RKO (cell line): ENCODE results near the gene CSF3.

Source experiments
- DNase-seq: peaks from one replicate; pipeline ENCODE4 v3.0.0-alpha.2; 2016; ENCODE audit warnings: low spot score

CSF3 gene

DNA sequence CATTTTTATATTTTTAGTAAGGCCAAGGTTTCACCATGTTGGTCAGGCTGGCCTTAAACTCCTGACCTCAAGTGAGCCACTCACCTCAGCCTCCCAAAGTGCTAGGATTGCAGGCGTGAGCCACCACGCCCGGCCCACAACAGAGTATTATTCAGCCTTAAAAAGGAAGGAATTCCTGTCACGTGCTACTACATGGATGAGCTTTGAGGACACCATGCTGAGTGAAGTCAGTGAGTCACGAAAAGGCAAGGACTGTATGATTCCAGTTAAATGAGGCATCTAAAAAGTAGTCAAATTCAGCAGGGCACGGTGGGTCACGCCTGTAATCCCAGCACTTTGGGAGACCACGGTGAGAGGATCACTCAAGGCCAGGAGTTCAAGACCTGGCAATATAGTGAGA, 9.7 kb downstream of the CSF3 start:
- DNase-seq: no peak

DNA sequence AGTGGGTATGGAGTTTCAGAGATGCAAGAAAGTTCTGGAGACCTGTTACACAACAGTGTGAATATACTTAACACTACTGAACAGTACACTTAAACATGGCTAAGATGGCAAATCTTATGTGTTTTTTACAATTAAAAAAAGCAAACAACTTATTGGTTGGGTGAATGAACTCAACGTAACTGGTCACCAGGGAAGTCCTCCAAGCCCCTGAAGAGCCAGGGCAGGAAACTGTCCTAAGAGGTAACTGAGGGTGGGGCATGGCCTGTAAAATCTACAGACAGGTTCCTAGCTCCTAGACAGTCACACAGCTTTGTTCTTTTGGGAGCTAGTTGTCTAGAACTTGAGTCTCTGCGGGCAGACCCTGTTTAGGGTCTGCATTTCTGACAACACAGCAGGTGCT, 10.3 kb downstream of the CSF3 start:
- no peak for DNase-seq

DNA sequence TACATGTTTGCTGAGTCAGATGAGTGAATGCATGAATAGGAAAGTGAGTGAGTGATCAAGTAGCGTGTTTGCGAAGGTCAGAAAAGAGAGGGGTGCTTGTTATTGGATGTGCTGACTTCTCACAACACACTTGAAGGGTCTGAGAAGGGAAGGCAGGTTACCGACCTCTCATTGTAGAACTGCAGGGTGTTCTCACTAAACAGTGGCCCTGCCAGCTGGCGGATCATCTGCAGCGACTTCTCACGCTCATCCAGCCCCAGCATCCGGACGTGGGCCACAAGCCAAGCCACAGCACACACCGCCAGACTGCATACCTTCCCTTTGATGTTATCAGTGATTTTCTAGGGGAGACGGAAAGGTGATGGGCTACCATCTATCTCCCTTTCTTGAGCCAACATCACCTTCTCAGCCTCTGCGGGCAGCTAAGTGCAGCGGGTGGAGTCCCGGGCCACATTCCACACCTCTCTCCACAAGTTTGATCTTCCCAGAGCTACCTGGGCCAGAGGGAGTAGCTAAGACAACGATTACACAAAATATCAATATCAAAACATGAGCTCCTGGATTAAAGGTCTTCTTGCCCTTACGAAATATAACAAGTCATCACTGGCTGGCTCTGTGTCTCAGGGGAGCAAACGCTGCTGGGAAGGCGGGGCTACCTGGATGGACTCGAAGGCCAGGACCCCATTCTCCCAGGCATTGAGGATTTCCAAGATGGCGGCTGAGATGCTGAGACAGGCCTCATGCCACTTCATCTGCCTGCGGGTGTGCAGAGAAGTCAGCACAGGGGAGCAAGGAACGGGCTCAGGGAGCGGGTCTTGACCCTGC, 11.0 kb downstream of the CSF3 start:
- no peak for DNase-seq

DNA sequence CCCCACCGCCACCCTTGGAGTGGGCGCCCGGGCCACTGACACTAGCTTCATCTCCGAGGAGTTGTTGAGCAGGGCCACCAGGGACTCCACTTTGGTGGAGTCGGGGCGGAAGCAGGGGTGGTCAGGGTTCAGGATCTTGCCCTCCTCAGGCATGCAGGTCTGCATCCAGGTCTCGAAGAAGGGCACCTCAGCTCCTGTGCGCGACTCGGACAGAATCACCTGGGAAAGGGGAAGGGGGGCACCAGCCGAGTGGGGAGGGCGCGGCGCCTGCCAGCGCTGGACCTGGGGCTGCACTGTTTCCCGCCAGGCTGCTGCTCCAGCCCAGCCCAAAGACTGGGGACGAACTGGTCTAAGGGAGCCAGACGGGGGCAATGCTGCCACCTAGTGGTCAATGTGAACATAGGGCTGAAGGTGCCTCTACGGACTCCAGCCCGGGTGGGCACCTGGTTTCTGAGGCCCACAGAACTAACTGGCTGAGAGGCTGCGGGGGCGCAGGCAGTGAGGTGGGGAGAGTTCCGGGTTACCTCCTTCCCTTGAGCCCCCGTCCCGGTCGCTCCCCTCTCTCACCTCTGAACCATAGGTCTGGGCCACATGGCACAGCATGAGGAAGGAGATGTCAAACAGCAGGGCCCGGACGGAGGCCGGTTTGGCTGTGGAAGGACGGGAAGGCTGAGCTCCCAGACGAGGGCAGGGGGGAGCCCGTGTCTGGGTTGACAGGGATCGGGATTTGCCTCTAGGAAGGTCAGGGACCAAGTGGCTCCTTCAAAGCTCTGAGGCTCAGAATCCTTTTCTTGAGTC, 11.8 kb downstream of the CSF3 start:
- DNase-seq: peak; percentile 72

DNA sequence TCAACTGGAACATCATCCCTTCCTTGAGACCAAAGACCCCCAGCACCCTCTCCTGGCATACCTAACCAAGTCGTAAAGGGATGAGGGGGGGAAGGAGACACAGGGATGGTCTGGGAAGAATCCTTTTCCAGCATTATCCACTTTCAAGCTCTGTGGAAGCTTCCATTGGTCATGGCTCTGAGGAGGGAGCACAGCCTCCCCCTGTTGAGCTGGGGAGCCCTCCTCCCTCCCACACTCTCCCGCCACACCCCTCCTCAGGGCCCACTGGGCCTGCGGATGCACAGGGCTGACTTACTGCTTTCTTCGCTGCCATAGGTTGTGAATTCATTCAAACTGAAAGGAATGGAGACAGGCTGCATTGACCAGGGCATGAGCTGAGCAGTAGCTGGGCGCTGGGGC, 12.4 kb downstream of the CSF3 start:
- no peak for DNase-seq

DNA sequence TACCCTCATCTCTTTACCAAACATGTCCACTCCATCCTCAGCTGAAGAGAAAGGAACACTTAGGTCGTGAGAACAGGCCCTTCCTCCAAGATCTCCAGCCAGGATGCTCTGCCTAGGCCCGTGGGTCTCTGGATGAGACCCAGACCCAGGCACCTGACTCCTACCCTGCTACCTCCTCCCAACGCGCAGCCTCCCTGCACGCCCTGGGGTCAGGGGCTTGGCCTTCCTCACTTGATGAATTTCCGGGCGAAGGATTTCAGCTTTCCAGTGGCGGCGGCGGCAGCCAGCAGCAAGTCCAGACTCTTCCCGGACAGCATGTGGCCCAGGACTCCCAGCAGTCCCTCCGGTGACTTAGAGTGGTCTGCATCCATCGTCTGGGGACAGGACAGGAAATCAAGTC, 13.4 kb downstream of the CSF3 start:
- DNase-seq: no peak

DNA sequence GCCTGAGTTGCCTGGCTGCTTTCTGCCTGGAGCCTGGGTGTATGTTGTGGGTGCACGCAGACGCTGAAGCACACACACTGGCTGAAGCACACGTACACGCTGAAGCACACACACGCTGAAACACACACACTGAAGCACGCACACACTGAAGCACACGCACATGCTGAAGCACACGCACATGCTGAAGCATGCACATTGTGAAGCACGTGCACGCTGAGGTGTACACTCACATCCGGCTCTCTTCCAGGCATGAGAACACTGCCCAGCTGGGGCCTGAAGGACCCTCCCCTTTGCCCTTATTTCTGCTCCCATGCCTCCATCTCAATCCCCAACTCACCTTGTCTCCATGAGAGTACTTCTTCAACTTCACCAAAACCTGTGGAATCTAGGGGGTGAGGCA, 16.5 kb downstream of the CSF3 start:
- no peak for DNase-seq

DNA sequence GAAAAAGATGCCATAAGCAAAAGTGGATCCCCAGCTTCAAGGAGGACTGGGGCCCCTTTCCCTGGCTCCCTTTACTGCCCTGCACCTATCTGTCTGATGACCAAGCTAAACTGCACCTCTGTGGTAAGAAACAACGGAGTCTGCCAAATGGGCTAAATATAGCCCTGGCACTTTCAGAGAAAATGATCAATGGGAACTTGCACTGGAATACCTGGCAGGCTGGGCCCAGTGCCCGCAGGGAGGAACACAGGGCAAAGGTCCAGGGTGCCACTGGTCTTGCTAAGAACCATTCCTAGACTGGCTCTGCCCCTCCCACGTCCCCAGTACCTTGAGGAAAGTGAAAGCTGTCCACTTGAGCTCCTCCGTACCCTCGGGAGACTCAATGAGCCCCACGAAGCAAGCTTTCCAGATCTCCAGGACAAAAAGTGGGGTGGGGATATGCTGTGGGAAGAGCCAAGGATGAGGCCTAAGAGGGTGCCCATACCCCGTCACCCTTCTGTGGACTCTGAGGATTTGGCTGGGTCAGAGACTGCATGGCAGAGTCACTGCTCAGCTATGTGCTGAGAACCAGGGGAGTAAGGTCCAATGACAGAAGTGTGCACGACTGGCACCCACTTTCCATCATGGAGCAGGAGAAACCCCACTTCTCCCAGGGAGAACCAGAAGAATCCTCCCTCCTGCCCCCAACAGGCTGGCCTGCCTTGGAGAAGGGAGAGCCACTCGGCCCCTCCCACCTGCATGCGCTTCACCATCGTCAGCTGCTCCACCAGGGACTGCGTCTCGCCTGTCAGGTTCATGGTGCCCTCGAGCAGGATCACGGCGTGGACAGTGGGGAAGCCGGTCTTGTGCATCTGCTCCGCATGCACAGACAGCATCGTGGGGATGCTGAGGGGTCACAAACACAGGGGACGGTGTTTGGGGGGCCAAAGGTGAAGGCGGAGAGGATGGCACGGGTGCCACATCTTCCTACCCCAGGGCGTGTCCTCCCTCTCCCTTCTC, 17.4 kb downstream of the CSF3 start:
- DNase-seq: no peak

DNA sequence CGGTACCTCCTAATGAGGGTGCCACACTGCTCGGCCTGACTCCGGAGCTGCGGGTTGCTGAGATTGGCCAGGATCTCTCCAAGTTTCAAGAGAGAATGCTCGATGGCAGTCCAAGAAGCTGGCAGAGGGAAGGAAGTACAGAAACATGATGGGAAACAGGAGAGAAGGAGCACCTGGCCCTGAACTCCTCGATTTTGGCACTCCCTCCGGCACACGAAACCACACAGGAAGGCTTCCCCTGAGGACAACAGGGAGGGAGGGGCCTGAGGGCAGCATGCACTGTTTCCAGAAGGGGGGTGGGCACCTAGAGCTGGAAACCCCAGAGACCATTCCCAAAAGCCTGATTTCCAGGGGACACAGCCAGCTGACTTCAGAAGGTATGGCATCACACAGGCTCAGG, 18.1 kb downstream of the CSF3 start:
- no peak for DNase-seq

DNA sequence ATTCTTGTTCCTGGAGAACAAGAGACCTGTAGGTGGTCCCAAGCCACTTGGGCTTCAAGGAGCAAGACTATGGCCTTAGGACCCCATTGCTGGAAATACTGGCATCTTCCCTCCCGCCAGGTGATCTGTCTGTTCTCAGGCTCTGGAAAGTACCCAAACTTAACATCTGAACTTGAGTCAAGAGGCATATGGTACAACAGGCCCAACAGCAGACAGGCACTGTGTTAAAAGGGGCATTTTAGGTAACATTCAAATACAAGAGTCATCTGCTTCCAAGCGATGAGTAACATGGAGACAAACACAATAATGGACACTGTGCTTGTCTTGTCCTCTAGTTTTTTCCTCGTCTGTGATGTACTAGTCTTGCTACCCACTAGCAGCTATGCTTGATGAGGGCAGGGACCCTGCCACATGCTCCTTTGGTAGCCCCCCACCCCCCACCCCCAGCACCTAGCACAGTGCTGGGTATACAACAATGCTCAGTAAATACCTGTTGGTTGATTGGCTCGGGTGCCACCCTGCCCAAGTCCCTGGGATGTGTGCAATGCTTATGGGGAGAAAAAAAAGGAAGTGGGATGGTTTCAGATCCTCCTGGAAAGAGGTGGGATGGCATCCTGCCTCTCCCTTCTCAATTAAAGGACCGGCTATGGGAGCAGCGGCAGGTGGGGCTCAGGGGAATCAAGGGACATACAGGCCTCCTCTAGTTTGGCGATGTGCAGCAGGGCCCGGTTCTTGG, 19.4 kb downstream of the CSF3 start:
- no peak for DNase-seq

DNA sequence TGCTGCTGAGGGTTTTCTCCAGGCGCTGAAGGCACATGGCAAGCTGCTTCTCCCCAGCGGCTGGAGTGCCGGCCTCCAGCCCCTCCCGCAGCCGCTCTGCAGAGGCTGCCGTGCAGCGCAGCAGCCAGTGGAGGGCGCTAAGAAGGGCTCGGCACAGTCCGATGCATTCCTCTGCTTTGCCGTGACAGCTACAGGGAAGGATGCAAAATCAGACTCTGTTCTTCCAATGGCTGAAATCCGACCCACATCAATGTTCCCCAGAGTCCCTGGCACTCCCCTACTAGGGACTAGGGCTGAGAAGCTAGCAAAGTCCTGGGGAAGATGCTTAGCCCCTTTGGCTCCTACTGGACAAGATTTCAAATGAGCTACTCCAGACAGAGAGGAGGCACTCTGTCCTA, 19.9 kb downstream of the CSF3 start:
- no peak for DNase-seq

DNA sequence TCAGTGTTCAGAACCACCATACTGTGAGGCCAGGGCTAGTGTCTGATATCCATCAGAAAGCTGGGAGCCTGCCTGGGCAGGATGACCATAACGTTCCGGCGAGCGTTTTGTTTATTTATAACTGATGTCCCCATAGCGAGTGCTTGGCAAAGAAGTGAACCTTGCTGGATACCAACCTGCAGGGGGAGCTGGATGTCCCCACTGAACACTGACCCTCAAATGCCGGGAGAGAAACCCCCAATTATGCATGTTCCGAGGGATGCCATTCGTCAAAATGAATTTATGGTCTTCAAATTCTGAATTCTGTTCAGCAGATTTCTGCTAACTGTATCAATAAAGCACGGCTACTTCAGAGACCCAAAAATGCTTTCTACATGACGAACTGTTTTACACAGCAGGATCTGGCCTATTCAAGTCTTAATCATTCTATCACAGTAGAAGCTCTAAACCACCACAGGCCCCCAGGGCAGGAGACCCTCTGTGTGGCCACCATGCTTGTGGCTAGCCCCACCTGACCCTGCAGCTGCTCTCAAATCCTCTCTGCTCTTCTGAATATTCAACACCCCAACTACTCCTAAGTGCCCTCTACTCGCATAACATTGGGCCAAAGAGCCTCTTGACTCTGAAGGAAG, 23.8 kb downstream of the CSF3 start:
- peak; percentile 59 for DNase-seq

DNA sequence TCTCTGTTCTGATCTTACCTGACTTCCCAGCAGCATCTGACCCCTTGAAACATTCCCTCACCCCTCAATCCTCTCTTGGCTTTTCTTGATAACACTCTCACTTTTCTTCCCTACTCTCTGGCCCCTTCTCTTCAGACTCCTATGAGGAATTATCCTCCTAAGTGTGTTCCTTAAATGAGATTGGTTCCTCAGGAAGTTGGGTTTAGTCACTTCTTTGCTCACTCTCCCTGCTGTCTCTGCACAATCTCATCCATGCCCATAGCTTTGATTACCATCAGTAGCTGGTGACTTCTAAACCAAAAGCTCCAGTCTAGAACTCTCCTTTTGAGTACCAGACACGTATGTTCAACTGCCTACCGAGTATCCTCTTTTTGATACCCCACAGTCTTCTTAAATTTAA, 26.0 kb downstream of the CSF3 start:
- DNase-seq: no peak

DNA sequence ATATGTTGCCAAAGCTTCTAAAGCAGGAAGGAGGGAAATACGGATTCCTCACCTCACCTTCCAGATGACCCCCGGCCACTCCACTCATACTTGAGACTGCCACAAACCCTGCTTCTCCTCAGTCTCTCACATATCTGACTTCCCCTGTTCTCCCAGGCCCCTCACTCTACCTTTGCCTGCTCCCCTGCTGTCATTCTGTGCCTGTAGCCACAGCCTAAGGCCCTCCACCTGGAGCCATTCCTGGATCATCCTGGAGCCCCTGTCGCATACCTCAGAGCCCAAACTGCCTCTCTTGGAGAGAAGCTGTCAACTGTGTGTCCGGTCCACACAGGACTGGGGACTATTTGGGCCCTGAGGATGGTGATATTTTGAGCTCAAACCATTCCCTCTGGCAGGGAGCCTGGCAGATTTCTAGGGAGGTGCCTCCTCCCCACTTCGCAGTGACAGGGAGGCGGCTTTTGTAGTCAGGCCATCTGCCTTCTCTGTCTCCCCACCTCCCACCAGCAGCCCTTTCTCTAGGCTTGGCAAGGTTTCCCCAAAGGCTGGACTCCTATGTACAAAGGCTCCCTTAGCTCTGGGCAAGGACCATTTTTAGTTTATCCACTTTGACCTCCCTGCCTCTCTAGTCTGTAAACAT, 41.3 kb downstream of the CSF3 start:
- no peak for DNase-seq

DNA sequence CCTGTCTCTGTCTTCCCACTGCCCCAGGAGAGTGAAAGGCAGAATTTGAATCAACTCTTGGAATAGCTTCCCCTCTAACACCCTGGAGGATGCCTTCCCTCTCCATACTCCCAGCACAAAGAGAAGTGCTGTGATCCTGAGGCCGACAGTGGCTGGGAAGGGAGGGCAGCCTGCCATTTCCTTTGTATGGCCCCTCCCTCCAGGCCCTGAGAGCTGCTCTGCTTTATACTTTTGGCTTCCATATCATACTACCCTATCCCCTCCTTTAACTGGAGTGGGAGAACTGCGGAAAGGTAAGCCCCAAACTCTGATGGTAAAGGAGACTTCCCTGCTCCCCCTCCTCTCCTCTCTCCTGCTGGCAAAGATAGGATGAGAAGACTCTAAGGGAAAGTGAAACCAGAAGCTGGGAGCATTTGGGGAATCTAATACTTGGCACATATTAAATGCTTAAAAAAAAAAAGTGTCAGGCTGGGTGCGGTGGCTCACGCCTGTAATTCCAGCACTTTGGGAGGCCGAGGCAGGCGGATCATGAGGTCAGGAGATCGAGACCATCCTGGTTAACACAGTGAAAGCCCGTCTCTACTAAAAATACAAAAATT, 43.0 kb downstream of the CSF3 start:
- DNase-seq: no peak

DNA sequence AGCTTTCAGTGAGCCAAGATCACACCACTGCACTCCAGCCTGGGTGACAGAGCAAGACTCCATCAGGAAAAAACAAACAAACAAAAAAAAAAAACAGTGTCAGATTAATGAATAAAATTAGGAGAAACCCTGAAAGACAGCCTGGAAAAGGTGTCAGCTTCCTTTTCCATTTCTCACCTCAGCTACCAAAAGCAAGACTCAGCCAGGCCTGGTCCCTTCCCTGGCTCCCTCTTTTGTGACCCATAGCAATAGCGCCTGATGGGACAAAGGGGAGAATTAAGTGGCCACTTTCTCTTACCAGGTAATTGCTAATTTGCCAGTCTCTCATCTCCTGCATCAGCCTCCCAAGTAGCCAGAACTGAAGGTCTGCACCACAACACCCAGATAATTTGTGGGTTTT, 43.6 kb downstream of the CSF3 start:
- DNase-seq: no peak

DNA sequence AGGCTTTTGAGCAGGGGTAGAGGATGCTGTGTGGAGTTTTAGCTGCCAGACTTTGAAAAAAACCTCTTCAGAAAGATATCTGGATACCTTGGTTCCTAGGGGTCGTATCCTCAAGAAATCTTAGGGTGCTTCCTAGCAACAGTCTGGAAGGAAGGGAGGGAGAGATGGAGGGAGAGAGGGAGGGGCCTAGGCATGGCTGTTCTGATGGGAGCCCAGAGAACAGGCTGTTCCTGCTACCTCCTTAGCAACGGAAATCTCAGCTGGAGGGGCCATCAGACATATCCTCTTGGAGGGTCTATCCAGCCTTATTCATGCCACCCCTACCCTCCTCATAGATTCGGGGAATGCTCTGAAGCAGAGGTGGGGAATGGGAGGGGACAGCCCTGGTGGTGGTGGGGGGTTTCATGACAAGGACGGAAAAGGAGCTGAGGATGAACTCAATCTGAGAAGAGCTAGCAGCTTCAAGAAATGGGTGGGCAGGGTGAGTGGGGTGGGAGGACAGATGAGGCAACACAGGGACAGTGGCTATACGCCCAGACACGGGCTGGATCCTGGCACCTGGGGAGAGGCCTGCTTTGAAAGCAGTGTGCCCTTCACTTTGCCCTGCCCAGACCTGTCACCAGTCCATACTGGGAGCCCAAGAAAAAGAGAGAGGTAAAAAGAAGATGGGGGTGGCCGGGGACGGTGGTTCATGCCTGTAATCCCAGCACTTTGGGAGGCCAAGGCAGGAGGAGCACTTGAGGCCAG, 44.7 kb downstream of the CSF3 start:
- DNase-seq: no peak

DNA sequence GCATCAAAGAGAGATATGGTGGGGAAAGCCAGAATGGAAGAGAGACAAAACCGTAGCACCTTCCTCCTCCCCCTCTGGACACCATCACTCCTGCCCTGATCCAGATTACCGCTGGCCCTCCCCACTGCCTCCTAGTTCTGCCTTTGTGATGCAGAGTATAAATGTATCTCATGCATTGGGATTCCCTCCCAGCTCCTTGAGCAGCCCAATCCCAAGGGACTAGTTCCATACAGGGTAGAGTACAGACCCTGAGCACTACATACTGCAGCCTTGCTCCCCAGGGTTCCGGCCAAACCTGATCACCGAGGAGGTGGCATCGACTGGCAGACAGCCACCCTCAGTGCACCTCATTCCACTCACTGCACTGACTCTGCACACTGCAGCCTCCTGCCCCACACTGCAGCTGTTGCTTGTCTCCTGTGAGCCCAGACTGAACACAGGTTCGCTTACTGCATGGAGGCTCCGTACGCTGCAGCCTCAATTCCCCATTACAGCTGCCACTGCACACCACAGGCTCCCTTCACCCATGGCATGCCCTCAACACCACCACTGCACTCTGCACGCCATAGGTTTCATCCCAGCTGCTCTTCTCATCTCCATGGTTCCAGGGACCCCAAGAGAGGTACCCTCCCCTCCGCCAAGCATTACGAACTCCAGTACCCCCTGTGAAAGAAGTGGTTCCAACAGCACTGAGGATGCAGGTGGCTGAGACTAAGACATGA, 45.8 kb downstream of the CSF3 start:
- DNase-seq: no peak

DNA sequence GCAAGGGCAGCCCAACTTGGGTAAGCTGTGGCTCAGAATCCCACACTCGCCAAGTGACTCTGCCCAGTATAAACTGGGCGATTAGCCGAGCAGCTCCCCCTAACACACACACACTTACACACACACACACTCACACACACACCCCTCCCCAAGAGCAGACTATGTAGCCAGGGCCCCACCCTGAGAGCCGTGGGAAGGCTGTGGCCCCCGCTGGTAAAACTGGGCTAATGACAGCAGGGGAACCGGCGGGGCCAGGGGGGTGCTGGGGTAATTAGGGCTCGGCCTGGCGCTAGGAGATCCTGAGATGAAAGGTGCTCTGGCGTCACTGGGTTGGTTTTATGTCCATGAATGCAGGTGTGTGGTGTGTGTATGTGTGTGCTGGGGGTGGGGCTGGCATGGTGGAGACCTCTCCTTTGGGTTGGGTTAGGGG, 46.4 kb downstream of the CSF3 start:
- no peak for DNase-seq
